GM21515 (cell line): Measurements from ENCODE around the gene KSR2.

Source experiments
- ATAC-seq: cut with Tn5 transposase; IDR thresholded peaks from one replicate; pipeline ENCODE4 v1.9.1; 2021; ENCODE audit not compliant: unreplicated experiment

The KSR2 gene

GRCh38 chr12:117968151-117968789, 520 bp downstream of the KSR2 start:
- no peak for ATAC-seq

GRCh38 chr12:117967512-117967911, 1.3 kb downstream of the KSR2 start:
- no peak for ATAC-seq

DNA sequence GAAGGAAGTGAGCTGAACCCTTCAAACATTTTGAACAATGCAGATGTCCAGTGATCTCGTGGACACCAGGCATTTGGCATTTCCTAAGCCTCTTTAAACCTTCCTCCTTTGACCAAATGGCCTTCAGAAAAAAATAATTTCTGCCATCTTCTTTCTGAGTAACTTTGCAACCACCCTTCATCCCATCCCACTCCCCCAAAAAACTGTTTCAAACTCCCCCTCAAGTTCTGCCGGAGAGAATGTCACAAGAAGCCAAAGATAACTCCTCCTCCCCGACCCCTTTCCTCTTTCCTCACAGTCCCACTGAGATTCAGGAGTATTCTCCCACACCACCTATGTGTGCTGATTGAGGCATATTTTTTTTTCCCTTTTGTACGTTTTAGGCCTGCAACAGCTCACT, 1.7 kb downstream of the KSR2 start:
- ATAC-seq, result no peak

- ATAC-seq, result no peak
Measured at GRCh38 chr12:117966511-117966910, 2.3 kb downstream of the KSR2 start.

DNA sequence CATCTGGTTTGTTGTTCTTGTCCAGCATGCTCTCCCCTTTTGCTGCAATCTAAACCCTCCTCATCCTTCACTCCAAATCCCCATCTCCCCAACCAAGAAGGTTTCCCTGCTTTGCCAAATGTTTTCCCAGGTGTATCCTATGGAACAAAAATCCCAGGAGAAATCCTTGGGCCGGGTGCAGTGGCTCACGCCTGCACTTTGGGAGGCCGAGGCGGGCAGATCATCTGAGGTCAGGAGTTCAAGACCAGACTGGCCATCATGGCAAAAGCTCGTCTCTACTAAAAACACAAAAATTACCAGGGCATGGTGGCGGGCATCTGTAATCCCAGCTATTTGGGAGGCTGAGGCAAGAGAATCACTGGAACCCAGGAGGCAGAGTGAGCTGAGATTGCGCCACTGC, 5.0 kb downstream of the KSR2 start:
- no peak for ATAC-seq

- no peak for ATAC-seq
Measured at GRCh38 chr12:117936722-117937484, 31.9 kb downstream of the KSR2 start.

DNA sequence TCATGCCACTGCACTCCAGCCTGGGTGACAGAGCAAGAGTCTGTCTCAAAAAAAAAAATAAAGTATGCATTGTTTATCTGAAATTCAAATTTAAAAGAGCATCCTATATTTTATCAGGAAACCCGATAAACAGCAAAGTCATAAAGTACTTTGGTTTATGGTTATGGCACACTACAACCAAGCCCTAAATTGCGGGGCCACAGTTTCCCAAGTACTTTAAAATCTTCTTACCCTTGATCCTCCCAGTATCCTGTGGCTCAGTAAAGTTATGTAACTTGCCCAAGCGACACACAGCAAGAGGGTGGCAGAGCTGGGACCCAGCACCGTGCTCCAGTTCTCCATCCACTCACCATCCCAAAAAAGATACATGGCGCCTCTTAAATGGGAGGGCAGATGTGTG, 35.2 kb downstream of the KSR2 start:
- no peak for ATAC-seq

DNA sequence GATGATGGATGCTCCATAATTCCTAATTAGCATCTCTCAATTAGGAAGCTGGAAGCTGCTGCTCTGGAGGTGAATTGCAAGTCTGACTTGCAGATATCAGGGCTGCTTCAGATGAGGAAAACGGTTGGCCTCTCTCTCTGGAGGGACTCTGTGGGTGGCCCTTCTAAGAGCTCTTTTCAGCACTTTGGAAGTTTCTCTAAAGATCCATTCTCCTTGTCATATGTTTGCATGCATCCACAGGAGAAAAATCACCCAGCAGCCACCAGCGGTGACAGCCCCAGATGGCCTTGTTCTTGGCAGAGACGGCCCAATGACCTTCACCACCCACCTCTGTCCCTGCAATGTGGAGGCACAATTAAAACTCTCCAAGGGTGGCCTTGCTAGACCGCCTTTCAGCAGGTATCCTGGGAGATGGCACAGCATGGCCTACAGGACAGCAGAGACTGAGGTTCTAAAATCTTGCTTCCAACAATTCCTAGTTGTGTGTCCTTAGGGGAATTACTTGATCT, 42.3 kb downstream of the KSR2 start:
- no peak for ATAC-seq

DNA sequence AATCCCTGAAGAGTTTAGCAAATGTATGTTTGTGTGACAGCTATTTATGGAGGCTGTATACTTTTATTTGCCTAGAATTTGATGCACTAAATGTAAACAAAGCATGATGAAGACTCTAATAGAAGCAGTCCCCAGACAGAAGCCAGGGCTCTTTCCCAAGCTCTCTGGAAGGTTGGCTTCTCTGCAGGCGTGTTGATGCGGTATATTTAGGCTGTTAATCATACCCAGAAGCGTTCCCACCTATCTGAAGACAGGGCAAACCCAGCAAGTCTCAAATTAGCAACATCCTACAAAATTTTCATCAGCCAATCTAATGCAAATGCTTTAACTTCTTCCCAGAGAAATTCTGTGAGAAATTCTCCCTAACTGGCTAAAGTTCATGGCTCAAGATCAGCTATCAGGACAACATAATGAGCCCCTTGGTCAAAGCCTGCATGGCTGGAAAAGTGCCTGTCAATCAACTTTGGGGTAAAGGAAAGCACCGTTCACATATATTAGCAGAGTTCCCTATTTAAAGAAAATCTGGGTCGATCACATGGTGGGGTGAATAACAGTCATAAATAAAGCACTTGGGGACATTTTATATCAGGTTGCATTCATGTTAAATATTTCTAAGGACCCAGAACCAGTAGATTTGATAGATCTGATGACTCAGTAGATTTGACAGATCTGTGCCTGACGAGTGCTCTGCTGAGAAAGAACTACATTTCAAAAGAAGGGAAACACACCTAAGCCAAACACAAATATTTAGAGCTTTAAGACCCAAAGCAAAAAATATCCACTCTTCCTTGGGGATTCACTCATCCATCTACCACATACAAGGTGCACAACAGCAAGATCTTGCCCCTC, 46.6 kb downstream of the KSR2 start:
- no peak for ATAC-seq

DNA sequence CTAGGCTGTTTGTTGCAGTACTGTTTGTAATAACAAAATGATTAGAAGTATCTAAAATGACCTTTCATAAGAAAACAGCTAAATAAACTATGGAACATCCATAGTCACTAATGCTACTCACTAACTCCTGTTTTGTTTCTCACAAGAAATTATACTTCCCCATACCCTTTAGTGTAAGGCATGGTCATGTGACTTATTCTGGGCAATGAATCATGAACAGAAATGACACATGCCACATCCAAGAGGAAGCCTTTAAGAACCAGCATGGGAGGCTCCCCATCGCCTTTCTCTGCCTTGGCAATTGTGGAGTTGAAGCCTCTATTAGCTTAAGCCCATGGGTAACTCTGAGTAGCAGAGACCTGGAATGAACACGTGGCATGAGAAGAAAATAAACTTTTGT, 49.3 kb downstream of the KSR2 start:
- no peak for ATAC-seq

DNA sequence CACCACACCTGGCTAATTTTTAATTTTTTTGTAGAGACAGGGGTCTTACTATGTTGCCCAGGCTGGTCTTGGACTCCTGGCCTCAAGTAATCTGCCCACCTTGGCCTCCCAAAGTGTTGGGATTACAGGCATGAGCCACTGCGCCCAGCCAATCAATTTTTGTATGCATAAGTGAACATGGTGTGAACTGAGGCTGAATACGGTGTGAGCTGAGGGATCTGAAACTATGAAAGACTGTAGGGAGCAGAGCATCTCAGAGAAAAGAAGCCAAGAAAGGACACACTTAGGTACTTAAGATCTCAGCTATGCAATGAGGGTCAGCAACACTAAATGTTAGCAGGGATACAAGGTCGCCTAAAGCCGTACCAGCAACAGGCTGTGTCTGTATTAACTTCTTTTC, 54.1 kb downstream of the KSR2 start:
- ATAC-seq, result no peak

- no peak for ATAC-seq
Measured at GRCh38 chr12:117912756-117913155, 56.0 kb downstream of the KSR2 start.

GRCh38 chr12:117908411-117908810, 60.4 kb downstream of the KSR2 start:
- no peak for ATAC-seq

DNA sequence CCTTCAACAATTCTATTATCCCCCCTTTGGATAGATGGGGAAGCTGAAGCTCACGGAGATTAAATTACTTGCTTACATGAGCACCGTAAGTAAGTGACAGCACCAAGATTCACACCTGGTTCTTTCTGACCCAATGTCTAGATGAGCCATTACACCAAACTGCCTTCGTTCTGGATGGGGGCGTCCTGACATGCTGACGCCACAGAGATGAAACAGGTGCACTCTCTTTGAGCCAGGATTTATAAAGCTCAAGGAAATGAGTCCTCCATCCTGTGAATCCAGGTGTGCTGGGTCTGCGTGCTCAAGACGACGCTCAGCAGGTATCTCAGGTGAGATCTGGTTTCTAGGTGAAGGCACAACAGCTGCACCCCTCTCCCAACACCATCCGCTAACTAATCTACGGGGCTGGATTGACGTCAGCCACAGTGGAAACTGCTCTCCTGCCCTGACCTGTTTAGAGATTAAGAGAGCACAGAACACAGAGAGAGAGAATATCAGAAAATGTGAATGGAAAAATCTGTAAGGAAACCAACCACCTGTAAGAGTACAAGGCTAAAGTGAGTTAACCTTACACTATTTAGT, 61.6 kb downstream of the KSR2 start:
- no peak for ATAC-seq

DNA sequence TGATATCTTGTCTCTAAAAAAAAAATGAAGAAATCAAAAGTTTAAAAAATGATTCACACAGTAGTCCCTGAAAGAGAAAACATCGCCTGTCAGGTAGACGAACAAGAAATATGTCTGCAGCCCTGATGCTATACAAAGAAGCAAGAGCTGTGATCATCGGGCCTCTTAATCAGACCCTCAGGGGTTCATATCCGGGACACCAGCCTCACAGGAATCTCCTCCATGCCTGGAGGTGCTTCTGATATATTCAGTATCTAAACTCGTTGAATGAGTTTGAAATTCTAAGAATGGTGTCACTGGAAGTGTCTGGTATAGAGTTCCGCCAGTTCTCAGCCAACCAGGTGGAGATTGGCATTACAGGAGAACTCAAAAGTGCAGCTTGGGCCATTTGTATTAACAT, 64.7 kb downstream of the KSR2 start:
- no peak for ATAC-seq

GRCh38 chr12:117903110-117903840, 65.5 kb downstream of the KSR2 start:
- ATAC-seq, result no peak

DNA sequence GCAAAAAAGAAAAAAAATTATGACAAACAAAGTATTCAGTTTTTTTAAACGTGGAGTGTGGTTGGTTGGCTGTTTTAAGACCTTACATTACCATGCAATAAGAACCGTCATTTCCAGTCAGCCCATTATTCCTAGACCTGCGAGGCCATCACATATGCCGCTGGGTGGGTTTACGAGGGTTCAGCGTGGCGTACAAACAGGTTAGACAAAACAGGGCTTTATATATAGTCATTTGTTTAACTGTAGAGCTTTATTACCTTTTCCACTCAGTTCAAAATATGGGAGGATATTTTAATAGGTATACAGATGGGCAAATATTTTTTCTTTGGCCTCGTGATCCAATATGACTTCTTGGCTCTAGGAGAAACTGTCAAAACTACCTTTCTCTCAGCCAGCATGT, 67.2 kb downstream of the KSR2 start:
- no peak for ATAC-seq

GRCh38 chr12:117900561-117900960, 68.2 kb downstream of the KSR2 start:
- ATAC-seq, result no peak

GRCh38 chr12:117897372-117898161, 71.2 kb downstream of the KSR2 start:
- no peak for ATAC-seq

DNA sequence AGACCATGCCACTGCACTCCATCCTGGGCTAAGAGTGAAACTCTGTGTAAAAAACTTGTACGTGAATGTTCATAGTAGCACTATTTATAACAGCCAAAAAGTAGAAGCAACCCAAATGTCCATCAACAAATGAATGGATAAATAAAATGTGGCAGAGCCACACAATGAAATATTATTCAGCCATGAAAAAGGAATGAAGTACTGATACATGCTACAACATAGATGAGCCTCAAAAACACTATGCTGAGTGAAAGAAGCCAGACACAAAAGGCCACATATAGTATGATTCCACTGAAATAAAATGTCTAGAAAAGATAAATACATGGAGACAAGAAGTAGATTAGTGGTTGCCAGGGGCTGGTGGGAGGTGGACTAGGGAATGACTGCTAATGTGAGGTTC, 72.8 kb downstream of the KSR2 start:
- no peak for ATAC-seq
